HAP-1 (cell line): ENCODE measurements around the gene WWOX.
"Not testable (repeated sequence)": the region's sequence is repeated elsewhere in the genome, so short reads cannot be mapped to it uniquely, and the experiment has no call there.

Source experiments
- DNase-seq, 2 experiments: peaks; one replicate each; pipeline ENCODE4 v3.0.0-alpha.2; 2016 to 2020; ENCODE audit warnings: low spot score in 2 of 2
- H3K27me3 ChIP-seq: fragments of 250-450 bp; sonication (Bioruptor Pico); 2 replicates; pipeline ENCODE4 v1.5.1; 2020; ENCODE audit warnings: low read depth, mild to moderate bottlenecking, moderate library complexity
- H3K36me3 ChIP-seq: fragments of 250-450 bp; sonication (Bioruptor Pico); replicated peaks from 2 replicates; pipeline ENCODE4 v1.5.1; 2020; ENCODE audit warnings: mild to moderate bottlenecking
- H3K4me1 ChIP-seq: fragments of 250-450 bp; sonication (Bioruptor Pico); 2 replicates; pipeline ENCODE4 v1.5.1; 2020; ENCODE audit warnings: mild to moderate bottlenecking
- H3K4me3 ChIP-seq: fragments of 250-450 bp; sonication (Bioruptor Pico); 2 replicates; pipeline ENCODE4 v1.5.1; 2020; ENCODE audit warnings: mild to moderate bottlenecking, moderate library complexity
- H3K9me3 ChIP-seq: fragments of 250-450 bp; sonication (Bioruptor Pico); 2 replicates; pipeline ENCODE4 v1.5.1; 2020; ENCODE audit warnings: mild to moderate bottlenecking, moderate library complexity
- in situ Hi-C: fragments of 300-500 bp; cut with MboI; formaldehyde crosslinking; loops from 3 replicates; pipeline ENCODE4 v1.14.3; 2020; ENCODE audit warnings: low sequenced_read_pairs, inconsistent platforms, mixed read lengths

The WWOX gene

DNA sequence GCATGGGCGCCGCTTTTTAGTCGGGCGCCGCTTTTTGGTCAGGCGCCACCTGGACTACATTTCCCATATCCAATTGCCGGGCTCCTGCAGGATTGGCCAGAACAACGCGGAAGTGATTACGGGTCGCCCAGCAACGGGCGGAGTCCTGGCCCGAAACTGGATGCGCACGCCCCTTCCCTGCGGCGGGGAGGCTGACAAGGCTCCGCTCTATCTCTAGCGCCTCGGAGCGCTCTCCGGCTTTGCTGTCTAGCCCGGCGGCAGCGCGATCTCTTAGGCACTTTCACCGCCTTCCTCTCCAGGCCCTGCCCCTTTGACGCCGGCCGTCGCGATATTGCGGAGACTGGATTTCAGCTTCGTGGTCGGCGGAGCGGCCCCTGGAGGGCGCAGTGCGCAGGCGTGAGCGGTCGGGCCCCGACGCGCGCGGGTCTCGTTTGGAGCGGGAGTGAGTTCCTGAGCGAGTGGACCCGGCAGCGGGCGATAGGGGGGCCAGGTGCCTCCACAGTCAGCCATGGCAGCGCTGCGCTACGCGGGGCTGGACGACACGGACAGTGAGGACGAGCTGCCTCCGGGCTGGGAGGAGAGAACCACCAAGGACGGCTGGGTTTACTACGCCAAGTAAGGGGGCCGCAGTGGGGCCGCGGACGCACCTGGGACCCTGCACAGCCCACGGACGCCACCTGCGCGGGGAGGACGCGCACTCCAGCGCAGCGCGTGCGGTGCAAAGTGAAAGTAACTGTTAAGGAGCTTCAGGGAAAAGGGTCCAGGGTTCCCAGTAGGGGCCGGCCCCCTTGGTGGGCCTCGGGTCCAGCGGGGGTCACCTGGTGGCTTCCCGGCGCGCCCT, at the start of gene WWOX:
TSS of gene WWOX (plus strand) at position 384 of the 841 bp plus-strand sequence.
- peak within 1 kb of the TSS; percentile 76 for H3K4me3 ChIP-seq
- H3K36me3 ChIP-seq: no peaks in the 10 kb centered on the region
- H3K9me3 ChIP-seq: peaks cover 4% of the 10 kb centered on the region; the same call in 1 of the 2 replicates
- in situ Hi-C loops: loop anchor here (25.0 kb wide), 1 partner anchor 1513 kb away; the partner anchor contains the start of gene MAF
- H3K27me3 ChIP-seq: no peaks in the 10 kb centered on the region
- peaks cover 9% of the 10 kb centered on the region for H3K4me1 ChIP-seq
- peak; percentile 88 to 95 for DNase-seq

DNA sequence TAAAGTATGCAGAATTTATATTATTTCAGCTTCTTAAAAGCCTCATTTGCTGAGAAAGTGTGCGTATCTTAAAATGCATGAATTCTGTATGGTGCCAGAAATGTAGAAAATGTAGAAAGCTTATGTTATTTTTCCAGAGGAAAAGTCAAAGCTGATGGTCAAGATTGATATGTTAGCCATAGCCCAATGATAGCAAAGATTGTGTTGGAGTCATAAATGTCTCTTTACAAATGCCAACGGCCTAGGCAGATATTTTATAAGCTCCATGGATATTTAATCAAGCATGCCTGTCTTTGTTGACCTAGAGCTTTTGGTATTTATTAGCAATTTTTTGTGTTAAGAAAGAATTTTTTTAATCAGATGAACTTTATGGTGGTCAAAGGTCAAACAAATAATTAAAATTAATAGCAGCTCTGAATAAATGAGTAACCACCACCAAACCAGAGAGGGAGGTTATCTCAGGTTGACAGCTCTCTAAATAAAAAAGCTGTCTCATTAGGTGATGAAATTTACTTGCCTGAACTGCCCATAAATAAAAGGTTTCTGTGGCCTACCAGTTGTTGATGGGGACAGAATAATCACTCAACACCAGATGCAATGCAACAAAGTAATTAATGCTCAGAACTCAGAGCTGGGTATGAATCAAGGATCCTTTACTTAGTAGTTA, 48.6 kb upstream of the WWOX start:
- no peak for DNase-seq
- H3K4me1 ChIP-seq: no peaks in the 10 kb centered on the region
- no peaks in the 10 kb centered on the region for H3K36me3 ChIP-seq
- in situ Hi-C loops: no loop called here
- 0 out of 2 replicates have a peak, but pooled peaks cover 2% of the 10 kb centered on the region for H3K27me3 ChIP-seq
- H3K4me3 ChIP-seq: no peak overlapping the region
- no peaks in the 10 kb centered on the region for H3K9me3 ChIP-seq

DNA sequence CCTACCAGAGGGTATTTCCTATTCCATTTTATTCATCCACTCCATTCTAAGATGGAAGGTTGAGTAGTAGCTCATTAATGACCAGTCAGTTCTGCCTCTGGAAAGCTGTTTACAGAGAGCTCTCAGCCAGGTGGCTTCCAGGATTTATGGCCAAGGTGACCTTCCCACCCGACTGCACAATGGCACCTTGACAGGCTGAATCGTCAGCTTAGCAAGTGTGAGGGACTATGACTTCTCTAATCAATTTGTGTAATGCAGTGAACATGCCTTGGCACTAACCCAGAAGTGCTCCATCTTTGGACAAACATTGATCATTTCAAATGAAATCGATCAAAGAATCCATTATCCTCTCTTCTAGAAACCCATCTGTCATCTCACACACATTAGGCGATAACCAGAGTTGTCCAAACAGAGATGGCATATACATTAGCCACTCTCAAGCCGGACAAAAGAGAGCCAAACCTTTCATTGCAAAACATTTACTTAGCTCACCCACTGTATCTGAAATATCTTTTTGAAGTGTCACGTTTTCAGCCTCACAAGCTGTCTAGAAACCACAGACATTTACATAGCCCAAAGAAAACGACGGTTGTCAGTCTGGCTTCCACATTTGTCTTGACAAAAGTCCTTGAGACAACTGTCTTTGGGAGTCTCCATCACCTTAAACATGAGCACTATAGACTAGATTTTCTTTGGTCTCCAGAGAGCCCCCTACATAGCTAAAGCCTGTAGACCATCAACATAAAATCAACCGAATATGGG, 41.5 kb upstream of the WWOX start:
- in situ Hi-C loops: no loop called here
- Histone ChIP-seq H3K9me3 (no peaks in the 10 kb centered on the region), H3K4me1 (no peaks in the 10 kb centered on the region), H3K36me3 (no peaks in the 10 kb centered on the region), H3K27me3 (0 out of 2 replicates have a peak, but pooled peaks cover 2% of the 10 kb centered on the region), H3K4me3 (no peak overlapping the region)
- no peak for DNase-seq

DNA sequence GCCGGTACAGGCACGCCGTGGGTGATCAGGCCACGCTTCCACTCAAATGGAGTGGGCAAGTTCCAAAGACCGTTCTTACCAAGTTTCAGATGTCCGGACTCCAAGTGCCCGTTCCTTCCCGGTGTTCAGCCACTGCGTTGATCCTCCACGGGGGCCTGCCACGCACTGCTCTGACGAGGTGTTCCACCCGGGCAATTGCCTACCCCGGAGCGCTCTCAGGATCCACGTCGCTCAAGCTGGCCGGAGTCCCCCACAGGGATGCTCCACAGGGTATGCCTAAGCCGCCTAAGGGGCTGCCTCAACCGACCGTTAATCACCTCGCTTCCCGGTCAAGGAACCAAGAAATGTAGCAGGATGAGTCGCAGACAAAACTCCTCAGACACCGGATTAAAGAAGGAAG, 39.6 kb upstream of the WWOX start:
- H3K4me3 ChIP-seq, H3K36me3 ChIP-seq, H3K9me3 ChIP-seq, in situ Hi-C loops, H3K27me3 ChIP-seq, DNase-seq, H3K4me1 ChIP-seq: not testable (repeated sequence)

DNA sequence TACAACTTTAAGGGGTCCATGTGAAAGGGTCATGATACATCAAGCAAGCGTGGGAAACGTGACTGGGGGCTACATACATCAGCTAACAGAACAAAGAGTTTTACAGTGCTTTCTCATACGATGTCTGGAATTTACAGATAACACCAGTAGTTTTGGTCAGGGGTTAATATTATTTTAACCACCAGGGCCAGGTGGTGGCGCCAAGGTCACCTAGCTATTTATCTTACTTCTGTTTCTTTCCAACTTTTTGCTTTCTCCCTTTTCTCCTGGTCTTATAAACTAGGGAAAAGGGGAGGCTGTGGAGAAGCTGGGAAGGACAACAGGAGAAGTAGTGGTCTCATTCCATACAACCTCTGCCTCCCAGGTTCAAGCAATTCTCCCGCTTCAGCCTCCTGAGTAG, 39.2 kb upstream of the WWOX start:
- 0 out of 2 replicates have a peak, but pooled peaks cover 2% of the 10 kb centered on the region for H3K27me3 ChIP-seq
- no peaks in the 10 kb centered on the region for H3K4me1 ChIP-seq
- H3K4me3 ChIP-seq: no peak overlapping the region
- in situ Hi-C loops: no loop called here
- H3K36me3 ChIP-seq: no peaks in the 10 kb centered on the region
- no peaks in the 10 kb centered on the region for H3K9me3 ChIP-seq
- DNase-seq: no peak

DNA sequence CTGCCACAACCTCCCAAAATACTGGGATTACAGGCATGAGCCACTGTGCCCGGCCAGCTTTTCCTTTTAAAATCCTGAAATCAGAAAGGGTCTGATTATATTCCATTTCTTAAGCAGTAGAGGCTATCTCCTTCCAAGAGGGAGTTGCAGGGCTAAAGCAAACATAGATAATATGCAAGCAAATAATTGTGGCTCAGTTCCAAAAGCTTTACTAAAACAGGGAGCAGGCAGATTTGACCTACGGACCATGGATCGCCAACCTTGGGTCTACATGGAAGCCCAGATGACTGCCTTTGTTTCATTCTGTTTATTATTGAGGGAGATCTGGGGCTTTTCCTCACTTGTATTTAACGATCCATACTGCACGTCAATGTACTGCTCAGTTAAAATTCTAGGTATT, 38.6 kb upstream of the WWOX start:
- Histone ChIP-seq H3K4me1 (no peaks in the 10 kb centered on the region), H3K27me3 (0 out of 2 replicates have a peak, but pooled peaks cover 2% of the 10 kb centered on the region), H3K4me3 (no peak overlapping the region), H3K36me3 (no peaks in the 10 kb centered on the region), H3K9me3 (no peaks in the 10 kb centered on the region)
- no peak for DNase-seq
- in situ Hi-C loops: no loop called here

DNA sequence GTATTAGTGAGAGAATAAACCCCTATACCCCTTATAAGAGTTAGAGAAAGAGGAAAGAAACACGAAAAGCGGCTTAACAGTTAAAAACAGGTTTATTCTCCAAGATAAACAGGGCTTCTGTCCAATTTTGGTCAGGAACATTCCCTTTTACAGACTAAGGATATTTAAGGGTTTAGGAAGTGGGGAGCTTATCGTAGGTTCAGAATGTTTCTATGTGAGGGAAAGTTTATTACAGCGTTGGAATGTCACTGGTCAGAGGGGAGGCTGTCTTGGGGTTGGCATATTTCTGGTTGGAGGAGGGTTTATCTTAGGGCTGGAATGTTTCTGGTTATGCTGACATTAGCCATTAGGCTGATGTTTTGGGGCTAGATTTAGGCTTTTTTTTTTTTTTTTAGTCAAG, 34.1 kb upstream of the WWOX start:
- no peaks in the 10 kb centered on the region for H3K36me3 ChIP-seq
- H3K27me3 ChIP-seq: 0 out of 2 replicates have a peak, but pooled peaks cover 2% of the 10 kb centered on the region
- H3K4me3 ChIP-seq: no peak overlapping the region
- no peaks in the 10 kb centered on the region for H3K9me3 ChIP-seq
- in situ Hi-C loops: no loop called here
- no peak for DNase-seq
- peaks cover 8% of the 10 kb centered on the region; the same call in 1 of the 2 replicates for H3K4me1 ChIP-seq

DNA sequence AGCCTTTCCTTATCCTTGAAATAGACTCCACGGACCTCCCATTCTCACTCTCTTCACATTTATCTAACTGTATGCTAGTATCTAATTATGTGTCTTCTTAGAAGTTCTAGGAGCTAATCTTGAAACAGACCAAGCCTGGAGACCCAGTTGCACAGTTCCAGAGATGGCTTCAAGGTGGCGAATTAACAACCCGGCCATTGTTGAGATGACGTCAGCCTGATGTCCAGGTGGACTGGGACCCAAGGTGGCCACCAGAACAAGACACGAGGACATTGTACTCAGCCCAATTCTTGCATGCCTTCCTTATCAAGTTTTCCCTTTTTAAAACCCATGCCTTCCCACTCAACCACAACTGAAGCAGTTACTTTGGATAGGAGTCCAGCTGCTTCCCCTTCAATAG, 29.5 kb upstream of the WWOX start:
- in situ Hi-C loops: no loop called here
- Histone ChIP-seq H3K36me3 (no peaks in the 10 kb centered on the region), H3K4me1 (peaks cover 8% of the 10 kb centered on the region; the same call in 1 of the 2 replicates), H3K9me3 (no peaks in the 10 kb centered on the region), H3K27me3 (no peaks in the 10 kb centered on the region), H3K4me3 (no peak overlapping the region)
- no peak for DNase-seq

DNA sequence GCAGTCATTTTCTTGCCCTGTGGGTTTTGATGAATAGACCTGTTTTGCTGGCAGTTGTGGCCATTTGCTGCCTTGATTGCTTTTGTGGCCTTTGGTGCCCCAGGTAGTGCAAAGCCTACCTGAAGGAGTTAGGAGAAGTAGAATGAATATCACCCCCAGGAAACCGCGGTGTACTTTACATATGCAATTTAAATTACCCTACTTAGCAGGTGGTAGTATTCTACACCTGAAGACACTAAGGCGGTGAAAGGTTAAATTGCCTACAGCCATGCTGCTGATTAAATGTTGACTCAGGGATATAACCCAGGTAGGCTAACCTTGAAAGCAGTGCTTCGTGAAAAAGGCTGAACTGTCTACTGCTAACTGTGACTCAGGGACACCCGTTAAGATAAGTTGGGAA, 27.2 kb upstream of the WWOX start:
- DNase-seq: no peak
- Histone ChIP-seq H3K9me3 (no peaks in the 10 kb centered on the region), H3K36me3 (no peaks in the 10 kb centered on the region), H3K4me3 (no peak overlapping the region), H3K27me3 (no peaks in the 10 kb centered on the region), H3K4me1 (peaks cover 8% of the 10 kb centered on the region; the same call in 1 of the 2 replicates)
- in situ Hi-C loops: no loop called here

DNA sequence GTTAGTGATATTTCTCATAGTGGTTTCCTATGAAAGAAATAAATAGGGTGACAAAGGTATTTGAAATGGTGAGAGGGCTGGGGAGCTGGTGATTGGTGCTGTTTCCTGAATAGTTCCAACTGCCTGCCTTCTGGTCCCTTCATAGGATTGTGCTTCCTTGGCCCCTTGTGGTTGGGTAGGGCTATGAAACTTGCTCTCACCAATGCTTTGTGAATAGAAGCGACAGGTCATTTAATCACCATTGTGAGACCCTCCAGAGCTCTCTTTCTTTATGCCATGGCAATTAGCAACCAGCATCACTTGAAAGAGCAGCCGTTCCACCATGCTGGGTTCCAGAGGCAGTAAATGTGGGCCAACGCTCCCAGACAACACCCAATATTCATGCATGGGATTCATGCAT, 23.7 kb upstream of the WWOX start:
- no peak for DNase-seq
- no peak overlapping the region for H3K4me3 ChIP-seq
- in situ Hi-C loops: no loop called here
- H3K9me3 ChIP-seq: no peaks in the 10 kb centered on the region
- peaks cover under 1% of the 10 kb centered on the region; the same call in 1 of the 2 replicates for H3K27me3 ChIP-seq
- no peaks in the 10 kb centered on the region for H3K36me3 ChIP-seq
- no peaks in the 10 kb centered on the region for H3K4me1 ChIP-seq

DNA sequence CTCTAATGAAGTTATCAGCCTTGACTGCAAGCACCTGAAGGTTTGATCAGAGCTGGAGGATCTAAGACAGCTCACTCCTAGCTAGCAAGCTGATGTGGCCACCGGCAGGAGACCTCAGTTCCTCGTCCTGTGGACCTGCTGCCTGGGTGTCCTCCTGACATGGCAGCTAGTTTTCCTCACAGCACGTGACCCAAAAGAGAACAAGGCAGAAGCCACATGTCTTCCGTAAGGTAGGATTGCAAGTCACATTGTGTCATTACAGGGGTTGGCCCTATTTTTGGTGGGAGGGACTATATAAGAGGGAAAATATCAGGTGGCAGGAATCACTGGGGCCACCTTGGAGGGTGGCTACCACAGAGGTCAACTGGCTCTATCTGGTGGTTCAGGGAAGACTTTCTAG, 18.1 kb upstream of the WWOX start:
- H3K4me3 ChIP-seq: no peak overlapping the region
- H3K4me1 ChIP-seq: no peaks in the 10 kb centered on the region
- no peak for DNase-seq
- in situ Hi-C loops: no loop called here
- H3K27me3 ChIP-seq: peaks cover 2% of the 10 kb centered on the region; the same call in 1 of the 2 replicates
- H3K36me3 ChIP-seq: no peaks in the 10 kb centered on the region
- no peaks in the 10 kb centered on the region for H3K9me3 ChIP-seq

DNA sequence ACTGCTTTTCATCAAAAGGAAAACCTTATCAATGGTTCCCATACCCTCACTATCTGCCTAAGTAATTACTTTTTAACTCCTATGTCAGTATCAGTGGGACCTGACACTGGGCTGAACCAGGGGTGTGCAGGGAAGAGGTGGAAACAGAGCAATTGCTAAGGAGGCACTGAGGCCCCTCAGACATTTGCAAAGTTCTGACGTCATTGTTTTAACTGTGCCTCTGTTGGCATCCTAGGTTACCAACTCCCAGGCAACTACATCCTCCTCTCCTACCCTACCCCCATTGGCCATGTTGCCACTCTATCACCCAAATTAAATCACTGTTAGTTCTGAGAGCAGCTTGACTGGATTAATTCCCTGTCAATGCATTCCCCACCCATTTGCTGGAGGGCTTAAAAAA, 8.0 kb upstream of the WWOX start:
- H3K4me1 ChIP-seq: no peaks in the 10 kb centered on the region
- no peaks in the 10 kb centered on the region for H3K36me3 ChIP-seq
- peaks cover 4% of the 10 kb centered on the region; the same call in 1 of the 2 replicates for H3K9me3 ChIP-seq
- in situ Hi-C loops: no loop called here
- no peak for DNase-seq
- H3K27me3 ChIP-seq: peaks cover 13% of the 10 kb centered on the region; the same call in 1 of the 2 replicates
- H3K4me3 ChIP-seq: no peak overlapping the region

DNA sequence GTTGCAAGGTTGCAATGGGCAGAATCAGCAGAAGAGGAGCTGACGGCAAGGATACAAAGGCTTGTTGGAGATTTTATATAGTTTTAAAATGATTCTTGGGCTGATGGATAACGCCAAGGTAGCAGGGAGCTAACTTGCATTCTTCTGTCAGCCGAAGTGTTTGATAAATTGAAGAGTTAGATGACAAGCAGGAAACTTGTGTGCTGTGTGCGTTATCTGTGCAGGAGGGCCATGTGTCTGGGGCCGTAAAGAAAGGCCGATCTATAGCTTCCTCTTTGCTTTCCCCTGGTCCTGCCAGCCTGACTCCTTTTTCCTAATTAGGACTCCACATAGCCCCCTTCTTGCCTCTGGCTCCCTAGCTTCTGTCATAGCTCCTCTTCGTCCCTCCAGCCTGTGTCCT, 6.7 kb upstream of the WWOX start:
- H3K4me1 ChIP-seq: no peaks in the 10 kb centered on the region
- peaks cover 4% of the 10 kb centered on the region; the same call in 1 of the 2 replicates for H3K9me3 ChIP-seq
- H3K4me3 ChIP-seq: no peak overlapping the region
- H3K36me3 ChIP-seq: no peaks in the 10 kb centered on the region
- H3K27me3 ChIP-seq: peaks cover 13% of the 10 kb centered on the region; the same call in 1 of the 2 replicates
- in situ Hi-C loops: no loop called here
- DNase-seq: no peak
